OCI-M1 (cell line): ENCODE measurements around the gene KLC1.

Experiments
- DNase-seq: peaks from one replicate; lab custom pipeline; 2025; lab: John Stamatoyannopoulos, UW

The KLC1 gene

DNA sequence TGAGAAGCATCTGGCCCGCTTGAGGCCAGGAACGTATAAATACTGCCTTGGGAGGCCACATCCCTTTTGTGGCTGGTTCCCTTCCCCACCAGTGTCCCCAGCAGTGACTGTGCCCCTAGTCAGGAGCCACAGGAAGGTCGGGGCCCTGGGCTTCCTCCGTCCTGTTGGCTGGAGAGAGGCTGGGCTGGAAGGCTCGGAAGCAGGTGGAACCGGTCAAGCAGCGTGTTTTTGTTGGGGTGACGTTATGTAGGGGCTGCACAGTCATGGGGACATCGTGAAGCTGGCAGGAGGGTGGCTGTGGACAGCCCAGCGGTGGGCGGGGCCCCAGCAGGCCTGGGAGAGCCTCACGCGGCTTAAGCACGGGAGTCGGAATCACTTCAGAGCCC, 76.1 kb downstream of the KLC1 start:
- DNase-seq: no peak

DNA sequence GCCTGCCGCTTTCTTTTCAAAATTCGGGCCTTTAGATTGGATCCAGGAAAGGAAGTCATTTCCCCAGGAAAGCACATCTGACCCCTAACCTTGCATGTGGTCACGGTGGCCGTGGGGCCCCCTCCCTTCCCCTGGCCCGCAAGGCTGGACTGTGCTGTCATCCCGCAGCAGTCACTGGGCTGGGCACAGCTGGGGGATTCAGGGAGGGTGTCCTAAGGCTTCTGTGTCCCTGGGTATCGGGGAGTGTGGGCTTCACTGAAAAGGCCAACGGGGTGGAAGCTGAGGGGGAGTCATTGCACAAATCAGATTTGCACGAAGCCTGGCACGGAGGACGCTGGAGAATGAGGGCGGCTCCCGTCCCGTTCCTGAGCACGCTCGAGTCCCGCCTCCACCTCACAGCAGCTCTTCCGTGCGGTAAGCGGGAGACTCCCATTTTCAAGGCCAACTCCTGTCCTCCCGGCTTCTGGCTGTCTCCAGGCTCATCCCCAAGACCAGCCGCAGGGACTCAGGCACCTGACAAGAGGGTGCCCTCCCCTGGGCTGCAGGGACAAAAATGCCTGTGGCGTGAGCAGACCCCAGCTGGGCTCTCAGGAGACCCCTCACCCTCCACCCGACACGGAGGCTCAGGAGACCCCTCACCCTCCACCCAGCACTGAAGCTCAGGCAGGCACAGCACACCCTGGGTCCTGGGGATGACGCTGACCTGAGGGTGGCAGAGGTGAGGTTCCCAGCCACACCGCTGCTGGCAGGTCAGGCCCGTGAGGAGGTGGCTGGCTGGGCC, 76.7 kb downstream of the KLC1 start:
- no peak for DNase-seq

DNA sequence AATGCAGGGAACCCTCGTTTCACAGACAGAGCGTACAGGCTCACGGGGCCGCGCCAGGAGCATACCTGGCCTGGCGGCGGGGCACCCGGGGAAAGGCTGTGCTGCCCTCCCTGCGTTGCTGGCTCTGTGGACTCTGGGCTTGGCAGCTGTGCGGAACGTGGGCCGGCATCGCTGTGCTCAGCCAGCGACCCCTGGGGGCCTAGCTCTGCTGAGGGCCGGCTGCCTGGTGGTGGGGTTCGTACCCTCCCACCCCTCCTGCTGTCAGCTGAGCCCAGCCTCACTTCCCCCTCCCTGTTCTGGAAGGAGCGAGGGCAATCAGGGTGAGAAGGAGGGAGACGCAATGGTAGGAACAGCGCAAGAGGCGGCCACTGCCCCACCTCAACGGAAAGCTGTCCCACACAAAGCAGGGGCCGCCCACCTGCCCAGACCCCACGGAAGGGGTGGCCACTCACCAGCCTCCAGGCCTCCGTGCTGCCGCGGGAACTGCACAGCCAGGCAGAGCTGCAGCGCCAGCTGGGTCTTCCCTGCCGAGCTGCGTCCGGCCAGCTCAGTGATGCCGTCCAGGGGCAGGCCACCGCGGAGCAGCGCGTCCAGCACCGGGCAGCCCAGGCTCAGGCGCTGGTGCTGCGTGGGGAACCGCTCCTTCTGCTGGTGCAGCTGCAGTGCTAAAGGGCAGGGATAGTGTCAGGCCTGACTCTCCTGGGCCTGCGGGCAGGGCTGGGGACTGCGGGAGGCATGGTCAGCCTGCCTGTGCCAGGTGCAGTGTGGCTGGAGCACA, 77.7 kb downstream of the KLC1 start:
- DNase-seq: no peak

DNA sequence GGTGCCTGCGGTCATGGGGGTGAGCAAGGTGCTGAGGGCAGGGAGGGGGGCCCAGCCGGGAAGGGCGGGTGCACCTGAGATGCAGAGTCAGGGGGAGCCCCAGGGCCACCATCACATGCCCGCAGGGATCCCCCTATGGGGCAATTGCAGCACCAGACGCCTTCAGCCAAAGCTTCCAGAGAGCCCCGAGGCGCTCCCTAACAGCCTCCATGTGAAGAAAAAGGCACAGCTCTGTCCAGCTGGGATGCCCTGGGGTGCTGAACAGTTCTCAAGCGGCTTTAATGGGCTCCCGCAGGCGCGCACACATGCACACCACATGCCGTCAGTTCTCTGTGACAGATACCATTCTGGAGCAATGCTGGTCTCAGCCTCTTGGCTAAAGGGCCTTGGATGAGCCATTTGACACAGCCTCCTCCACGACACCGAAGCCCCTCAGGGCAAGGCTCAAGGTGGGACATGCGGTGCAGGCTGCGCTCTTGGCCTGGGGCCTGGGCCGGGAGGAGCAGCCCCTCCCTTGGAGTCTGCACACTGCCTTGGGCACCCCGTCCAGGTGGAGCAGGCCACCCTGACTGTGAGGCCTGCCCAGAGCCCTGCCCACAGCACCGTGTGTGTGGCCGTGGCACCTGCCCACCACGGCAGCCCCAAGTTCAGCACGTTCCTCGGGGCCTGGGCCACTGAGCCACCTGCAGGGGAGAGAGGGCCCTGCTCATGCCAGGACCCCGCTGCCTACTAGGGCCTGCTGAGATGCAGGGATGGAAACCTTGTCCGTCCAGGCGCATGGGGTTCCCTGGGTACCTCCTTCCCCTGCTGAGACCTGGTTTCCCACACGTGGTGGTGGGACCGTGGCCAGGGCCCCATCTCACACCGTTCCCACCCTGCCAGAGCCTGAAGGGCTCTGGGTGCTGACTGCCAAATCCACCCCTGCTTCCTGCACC, 78.6 kb downstream of the KLC1 start:
- DNase-seq: no peak

GRCh38 chr14:103708750-103709187, 79.8 kb downstream of the KLC1 start:
- DNase-seq: no peak

DNA sequence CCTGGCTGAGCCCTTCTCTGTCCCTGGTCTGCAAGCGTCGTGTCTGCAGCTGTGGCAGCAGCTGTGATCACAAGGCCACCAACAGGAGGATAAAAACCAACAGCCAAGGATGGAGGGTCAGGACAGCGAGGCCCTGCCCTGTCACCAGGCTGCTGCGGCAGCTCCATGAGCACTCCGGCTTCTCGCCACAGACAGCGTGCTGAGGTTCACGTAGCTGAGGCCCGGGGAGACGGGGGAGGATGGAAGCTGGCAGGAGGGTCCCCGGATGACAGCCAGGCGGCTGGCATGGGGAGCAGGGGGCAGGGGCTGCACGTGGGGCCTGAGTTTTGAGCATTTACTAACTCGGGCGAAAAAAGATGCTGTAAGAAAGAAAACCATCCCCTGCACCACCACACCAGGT, 80.8 kb downstream of the KLC1 start:
- no peak for DNase-seq

DNA sequence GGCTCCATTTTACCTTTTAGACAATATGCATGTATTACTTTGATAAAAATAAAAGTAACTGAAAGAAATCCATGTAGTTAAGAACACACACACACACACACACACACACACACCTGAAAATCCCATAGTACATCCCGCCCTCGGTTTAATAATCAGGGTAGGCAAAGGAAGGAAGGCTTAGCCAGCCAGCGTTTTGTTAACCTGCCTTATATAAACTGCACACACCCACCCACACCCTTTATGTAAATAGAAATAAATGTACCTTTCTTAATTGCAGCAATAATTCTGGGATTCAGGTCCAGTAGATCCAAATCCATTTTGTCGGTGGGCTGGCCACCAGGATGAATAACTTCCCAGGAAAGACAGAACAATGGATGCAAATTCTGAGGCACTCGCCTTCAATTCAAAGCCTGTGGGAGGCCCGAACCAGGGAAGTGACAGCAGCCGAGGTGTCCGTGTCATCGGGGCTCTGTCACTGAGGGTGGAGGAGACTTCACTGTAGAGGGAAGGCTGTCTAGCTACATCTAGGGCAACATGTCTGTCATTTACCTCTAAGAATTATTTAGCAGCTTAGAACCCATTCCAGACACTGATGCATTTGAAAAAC, 81.9 kb downstream of the KLC1 start:
- no peak for DNase-seq

DNA sequence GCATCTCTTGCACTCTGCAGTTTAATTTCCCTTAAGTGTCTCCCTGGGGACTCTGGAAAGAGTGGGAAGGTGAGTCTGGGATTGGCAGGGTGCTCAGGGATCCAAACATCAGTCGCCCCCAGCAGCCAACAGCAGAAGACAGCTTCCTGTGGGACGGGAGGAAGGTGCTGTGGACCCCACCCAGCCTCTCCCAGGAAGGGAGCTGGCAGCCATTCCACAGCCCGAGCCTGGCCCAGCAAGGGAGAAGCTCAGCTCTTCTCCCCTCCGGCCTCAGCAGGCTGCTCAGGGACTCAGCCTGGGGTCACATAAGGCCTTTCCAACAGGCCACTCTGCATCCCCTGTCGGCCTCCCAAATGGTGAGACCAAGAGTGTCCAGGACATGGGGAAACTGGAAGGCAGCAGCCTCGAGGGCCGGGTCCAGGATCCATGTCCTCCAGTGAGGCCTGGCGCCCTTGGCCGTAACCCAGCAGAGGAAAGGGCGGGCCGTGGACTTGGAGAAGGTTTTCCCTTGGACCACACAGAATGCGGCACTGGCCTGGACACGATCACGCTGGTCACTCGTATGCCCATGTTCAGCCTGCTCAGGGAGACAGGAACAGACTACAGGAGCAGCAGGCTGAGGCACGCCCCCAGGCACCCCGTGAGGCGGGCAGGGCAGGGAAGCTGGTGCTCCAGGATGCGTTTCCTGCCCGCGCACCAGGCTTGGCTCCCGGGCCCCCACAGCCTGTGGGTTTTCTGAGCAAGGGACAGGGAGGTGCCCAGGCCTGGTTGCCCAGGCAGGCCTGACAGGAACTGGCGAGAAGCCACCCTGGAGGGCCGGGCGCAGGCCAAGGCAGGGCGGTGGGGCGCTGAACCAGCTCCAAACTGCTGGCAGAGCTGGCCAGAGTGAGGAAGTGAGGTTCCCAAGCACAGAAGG, 82.8 kb downstream of the KLC1 start:
- DNase-seq: no peak

GRCh38 chr14:103712633-103713247, 83.7 kb downstream of the KLC1 start:
- DNase-seq: no peak

DNA sequence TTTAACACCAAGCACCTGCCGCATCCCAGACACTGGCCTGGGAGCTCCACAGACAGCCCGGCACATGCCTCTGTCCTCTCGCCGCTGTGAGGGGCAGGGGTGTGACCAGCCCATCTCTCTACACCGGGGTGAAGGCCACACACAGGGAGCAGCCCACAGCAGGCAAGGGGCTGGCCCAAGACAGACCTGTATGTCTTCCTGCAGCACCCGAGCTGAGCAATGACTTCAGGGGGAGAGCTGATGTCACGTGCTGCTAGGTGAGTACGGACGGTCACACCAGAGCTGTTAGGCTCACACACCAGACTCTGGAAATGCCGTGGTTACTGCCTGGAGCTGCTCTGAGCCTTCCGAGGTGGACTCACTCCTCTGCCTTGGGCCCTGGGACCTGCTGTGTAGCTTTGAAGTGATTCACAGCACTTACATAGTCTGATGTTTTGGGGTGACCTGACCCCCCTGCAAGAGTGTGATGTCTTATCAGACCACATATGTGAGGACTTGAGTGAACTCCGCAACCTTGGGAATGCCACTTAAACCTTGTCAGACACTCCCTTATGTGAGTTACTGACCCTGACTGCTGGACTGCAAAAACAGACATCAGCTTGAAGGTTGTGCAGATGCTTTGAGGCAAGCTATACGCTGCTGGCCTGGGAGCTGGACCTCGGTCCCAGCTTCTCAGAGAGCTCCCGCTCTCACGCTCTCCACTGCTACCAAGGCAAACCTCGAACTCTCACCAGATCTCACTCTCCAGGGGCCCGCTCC, 84.5 kb downstream of the KLC1 start:
- DNase-seq: no peak

DNA sequence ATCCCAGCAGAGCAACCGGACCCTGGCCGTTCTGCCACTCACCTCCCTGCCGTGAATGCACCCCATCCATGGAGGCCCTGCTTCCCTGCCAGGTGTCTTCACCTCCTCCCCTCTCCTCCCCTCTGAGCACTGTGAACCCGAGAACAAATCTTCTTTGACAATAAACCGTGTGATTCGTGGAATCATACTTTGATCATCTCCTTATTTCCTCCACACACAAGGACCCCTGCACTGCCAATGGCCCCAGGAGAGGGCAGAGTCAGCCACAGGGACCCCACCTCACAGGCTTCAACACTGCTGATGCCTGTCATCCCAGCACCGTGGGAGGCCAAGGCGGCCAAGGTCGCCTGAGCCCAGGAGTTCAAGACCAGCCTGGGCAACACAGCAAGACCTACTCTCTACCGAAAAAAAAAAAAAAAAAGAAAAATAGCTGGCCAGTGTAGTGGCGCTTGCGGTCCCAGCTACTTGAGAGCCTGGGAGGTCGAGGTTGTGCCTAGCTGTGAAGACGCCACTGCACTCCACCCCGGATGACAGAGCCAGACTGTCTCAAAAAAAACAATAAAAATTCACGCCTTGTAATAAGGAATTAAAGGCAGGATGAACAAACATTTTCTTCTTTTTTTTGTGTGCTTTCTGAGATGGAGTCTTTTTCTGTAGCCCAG, 85.2 kb downstream of the KLC1 start:
- no peak for DNase-seq

DNA sequence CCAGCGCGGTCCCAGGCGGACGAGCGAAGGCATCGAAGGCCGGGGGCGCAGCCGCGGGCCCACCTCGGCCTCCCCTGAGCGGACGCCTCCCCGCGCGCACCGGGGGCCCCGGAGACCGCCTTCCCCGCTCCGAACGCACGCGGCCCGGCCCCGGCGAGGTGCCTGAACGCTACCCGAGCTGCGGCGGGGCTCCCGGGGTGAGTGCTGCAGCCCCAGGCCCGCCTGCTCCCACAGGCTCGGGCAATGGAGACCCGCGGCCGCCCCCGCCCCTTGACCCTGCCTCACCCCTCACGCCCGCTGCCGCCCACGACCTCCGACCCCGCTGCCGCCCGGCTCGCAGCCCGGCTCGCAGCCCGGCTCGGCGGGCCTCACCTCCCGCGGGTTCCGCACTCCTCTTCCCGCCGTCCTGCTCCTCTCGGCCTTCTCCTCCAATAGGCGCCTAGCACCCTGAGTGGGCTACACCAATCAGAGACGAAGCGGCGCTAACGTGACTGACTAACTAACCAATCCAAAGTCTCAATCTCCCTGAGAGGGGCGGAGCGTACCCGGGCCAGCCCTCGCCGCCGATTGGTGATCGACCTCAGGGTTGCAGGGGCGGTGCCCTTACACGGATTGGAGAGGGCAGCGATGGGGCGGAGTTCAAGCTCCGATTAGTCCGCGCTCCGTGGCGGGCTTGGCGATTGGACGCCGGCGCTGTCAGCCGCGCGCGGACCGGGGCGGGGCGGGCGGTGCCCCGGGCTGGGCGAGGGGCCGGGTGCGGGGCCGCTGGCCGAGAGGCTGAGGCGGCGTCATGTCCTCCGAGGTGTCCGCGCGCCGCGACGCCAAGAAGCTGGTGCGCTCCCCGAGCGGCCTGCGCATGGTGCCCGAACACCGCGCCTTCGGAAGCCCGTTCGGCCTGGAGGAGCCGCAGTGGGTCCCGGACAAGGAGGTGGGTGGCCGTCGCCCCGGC, 86.3 kb downstream of the KLC1 start, which contains the start of the genes XRCC3 and ZFYVE21:
TSS of gene XRCC3 (minus strand) at position 400 of the 949 bp plus-strand sequence. CDS start 4,364 bp downstream, outside the sequence.
TSS of gene ZFYVE21 (plus strand) at position 759 of the 949 bp plus-strand sequence. CDS start at position 791, 32 bp downstream.
- DNase-seq: peak; percentile 98

DNA sequence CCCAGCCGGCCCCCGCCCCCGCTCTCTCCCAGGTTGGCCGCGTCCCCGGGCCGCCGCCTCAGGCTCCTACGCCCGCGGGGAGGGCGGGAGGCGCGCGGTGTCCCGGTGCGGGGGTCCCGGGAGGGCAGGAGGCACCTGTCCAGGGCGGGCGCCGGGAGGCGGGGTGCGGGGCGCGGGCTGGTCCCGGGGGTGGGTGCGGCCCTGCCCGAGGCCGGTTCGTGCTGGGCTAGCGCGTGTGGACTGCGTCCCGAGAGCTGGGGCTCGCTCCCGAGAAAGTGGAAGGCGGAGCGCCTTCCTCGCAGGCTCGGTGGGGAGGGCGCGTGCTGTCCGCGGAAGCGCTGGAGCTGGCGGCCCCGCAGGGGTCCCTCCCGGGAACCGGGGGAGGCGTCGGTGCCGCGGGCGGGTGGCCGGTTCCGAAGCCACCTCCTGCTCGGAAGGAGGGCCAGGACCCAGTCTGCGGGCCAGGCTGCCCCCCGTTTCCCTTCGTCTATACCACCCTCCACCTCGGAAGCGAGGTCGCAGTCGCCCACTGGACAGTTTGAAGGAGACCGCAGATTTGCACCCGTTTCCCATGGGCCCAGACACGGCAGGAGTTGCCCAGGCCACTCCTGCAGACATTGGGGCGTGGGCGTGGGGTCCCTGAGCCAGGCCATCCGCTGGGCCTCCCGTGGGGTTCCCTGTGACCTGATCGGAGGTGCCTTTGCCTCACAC, 87.2 kb downstream of the KLC1 start:
- peak; percentile 17 for DNase-seq

- DNase-seq: no peak
Measured at GRCh38 chr14:103716899-103717411, 87.9 kb downstream of the KLC1 start.

- no peak for DNase-seq
Measured at GRCh38 chr14:103718572-103718971, 89.6 kb downstream of the KLC1 start.

DNA sequence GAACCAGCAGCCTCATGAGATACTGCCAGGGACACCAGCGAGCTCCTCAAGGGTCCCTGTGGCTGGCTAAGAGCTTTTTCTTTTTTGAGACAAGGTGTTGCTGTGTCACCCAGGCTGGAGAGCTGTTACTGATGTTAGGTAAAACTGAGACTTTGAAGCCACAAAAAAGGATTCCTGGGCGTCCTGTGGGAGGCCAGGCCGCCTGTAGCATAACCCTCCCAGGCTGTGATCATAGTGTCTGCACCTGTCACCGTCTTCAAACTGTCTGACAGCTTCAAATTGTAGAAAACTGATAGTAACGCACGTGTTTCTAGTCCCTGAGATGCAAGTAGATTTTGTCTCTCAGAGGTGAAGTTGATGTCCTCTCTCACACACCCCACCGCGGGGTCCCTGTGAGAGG, 90.7 kb downstream of the KLC1 start:
- no peak for DNase-seq
